Myometrial cell (primary cell): ENCODE results near the gene TSPAN31. TPM values are rescaled to one million over a fixed set of nuclear protein-coding genes. Genes with fewer than 3 reads are reported as not detected.

Experiments
- total RNA-seq: library from RNA; depleted of rRNA; stranded (reverse); fragments of >200 nt; gene quantifications from 2 replicates; pipeline ENCODE4 v1.2.3, GENCODE V29; 2015

The TSPAN31 gene, protein sequence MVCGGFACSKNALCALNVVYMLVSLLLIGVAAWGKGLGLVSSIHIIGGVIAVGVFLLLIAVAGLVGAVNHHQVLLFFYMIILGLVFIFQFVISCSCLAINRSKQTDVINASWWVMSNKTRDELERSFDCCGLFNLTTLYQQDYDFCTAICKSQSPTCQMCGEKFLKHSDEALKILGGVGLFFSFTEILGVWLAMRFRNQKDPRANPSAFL
- total RNA-seq: 80.4 and 86.0 TPM in 2 replicates

DNA sequence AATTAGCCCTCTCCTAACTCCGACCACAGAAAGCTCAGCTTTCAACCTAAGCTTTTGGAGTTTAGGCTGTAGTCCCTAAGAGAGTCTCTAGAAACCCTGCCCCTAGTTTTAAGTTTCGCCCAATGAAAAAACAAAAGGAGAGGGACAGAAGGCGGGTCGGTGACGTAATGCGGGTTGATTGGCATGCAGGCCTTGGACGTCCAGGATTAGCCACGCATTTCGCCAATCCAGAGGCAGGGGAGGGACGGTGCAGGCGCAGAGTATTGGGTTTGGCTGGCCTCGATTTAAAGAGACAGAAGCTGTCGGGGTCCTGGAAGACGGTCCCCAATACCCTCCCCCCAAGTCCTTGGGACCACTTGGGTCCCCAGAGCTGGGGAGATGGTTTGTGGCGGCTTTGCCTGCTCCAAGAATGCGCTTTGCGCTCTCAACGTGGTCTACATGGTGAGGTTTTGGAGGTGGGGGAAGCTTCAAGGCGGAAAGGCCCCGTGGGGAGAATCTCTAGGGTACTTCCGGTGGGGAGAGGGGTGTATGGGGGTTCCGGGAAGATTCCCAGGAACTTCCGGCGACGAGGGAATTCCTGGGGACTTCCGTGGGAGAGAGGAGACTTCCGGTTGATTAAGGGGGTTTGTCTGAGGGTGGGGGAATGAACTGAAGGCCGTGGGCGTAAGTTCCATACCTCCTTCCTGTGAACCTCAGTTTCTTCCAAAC lies at the start of gene TSPAN31:
Gene TSPAN31 (plus strand): TSS at position 263 of the 708 bp plus-strand sequence. CDS start 116 bp downstream, at position 379.

DNA sequence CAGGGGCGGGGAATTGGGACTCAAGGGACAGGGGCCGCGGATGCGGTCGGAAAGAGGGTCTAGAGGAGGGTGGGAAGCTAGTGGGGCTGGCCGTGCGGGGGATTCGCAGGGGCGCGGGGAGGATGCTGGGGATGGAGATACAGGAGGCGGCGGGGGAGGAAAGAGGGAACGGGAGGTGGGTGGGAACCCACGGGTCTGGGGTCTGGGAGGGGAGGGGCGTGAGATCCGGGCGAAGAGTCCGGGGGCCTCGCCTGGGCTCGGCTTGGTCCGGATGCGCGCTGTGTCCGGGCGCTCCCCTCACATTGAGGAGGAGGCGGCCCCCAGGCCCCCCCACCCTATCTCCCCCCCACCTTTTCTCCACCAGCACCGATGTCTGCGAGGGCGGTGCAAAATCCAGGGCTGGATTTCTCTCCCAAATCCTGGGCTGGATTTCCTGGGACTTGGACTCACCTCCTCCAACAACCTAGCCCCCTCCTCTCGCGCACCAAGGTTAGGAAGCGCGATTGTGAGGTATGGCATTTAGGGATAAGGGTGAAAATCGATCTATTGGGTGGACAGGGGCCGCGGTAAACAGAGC lies 6.1 kb upstream of the TSPAN31 start, which contains the start of gene AGAP2:
Gene AGAP2 (minus strand): TSS at position 82 of the 577 bp plus-strand sequence. CDS start 496 bp downstream, outside the sequence.

DNA sequence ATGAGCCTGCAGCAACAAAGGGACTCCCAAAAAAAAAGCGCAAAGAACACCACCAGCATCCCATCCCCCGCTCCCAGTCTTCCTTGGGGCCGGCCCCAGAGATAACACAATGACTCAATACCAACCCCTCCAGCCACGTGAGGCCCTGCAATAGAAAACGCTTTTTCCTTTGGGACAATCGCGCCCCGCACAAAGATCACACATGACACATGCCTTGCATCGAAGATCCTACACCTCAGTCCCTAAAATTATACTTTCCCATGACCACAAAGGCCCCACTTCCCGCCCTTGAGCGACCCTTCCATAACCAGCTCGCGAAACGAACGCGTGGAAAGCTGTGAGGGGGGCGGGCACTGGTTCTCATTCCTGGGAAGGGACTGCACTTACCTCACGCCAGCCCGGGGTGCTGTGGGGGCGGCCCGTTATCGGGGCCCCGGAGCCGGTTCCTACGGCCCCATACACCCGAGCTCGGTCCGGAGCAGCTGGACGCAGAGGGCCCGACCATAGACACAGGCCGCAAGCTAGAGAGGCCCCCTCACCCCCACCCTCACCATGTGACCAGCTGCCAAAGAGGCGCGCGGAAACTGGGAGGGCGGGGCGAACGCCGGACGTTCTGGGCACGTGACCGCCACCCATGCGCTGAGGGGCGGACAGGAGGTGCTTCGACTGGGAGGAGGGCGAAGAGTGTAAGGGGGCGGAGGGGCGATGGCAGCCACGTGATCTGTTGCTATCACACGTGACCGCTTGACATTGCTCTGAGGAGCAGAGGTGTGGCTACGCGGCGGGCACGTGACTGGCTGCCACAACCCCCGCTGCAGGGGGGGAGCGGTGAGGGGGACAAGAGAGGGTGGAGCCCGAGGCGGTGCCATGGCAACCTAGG lies 7.2 kb downstream of the TSPAN31 start, which contains the start of gene CDK4:
Gene CDK4 (minus strand): TSS at position 523 of the 880 bp plus-strand sequence. CDS start 593 bp downstream, outside the sequence.

DNA sequence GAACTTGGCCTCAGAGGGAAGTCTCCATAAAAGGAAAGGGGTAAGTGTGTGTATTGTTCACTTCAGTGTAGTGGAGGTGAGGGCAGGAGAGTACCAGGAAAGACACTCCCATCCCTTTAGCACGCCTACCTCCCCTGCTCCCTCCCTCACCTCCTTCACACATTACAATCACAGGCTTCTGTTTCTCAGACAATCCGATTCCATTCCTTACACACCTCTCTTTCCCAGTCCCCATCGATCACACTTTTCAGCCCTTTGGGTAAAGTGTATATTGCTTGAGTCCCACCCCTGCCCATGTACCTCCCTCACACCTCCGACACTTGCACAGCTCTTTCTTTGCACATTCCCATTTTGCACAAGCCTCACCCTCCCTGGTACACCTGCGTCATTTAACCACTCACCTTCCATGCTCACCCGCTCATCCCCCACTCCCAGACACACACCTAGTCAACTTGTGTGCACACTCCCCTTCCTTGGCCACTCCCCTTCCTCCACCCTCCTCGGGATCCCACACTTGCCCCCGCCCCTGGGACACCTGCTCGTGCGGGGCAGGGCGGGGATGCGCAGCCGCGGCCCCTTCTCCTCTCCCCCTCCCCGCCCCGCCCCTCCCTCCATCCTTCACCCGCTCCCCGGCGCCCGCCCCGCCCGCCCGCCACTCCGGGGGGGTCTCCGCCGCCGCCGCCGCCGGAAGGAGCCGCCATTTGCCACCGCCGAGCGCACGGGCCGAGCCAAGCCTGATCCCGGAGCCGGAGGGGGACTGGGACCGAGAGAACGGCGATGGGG lies 9.8 kb downstream of the TSPAN31 start, which contains the start of gene MARCHF9:
Gene MARCHF9 (plus strand): TSS at position 693 of the 783 bp plus-strand sequence. CDS start 426 bp downstream, outside the sequence.

DNA sequence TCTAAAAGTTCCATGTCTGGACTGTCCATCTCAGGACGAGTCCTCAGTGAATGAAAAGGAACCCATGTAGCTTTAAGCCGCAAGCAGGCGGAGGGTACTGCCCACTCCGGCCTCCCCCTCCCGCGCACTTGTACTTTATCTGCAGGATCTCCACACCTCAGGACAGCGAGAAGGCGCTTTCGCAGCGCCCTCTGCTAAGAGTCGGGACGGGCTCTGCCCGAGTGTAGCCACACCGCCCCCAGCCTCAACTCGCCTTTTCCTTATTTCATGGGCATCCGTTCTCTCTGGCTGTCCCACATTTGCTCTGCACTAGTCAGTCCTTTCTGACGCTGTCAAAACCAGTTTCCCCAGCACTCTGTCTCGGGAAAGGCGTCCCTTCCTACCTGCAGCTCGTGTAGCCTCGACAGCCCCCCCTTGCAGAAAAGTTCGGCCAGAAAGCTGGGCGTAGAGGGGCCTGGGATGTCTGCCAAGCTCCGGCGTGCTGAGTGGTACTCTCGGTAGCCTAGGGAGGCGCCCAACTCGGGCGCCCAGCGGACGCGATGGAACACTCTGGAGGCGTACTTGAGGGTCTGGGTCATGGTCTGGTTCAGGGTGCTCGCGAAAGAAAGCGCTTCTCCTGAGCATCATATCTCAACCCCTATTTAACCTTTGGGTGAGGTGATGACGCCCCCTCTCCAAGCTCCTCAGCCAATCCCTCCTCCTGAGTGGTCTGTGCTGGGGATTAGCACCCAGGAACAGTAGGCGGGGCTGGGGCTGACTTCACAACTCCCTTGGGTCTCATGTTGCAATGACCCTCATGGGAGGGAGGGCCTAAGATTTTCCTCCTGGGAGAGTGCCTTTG lies 21.8 kb downstream of the TSPAN31 start, which contains the start of gene CYP27B1:
Gene CYP27B1 (minus strand): TSS at position 615 of the 841 bp plus-strand sequence. CDS start 37 bp downstream, at position 578.

DNA sequence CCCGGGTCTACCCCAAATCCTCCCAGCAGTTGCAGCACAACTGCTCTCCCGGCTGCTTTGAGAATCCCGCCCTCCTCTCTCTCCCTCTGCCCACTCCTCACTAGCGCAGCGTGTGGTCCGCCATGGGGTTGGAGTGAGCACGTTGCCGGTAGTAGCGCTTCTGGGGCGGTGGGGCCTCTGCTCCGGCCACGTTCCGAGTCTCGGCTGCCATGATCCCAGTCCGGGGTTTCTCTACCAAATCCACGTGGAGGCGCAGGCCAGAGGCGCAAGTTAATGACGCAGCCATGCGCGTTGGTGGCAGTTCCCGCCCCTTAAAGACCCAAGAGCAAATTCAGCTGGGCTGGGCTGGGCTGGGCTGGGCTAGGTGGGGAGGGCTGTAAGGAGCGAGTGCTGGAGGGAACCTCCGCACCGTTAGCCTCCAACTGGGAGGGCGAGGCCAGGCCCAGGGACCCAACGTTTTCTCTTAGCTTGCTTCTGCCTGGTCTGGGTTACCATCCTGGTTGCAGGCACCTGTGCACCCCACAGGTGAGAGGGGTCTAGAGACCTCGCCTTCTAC lies 27.1 kb downstream of the TSPAN31 start, which contains the start of gene METTL1:
Gene METTL1 (minus strand): TSS at position 233 of the 556 bp plus-strand sequence. CDS start 22 bp downstream, at position 211.

DNA sequence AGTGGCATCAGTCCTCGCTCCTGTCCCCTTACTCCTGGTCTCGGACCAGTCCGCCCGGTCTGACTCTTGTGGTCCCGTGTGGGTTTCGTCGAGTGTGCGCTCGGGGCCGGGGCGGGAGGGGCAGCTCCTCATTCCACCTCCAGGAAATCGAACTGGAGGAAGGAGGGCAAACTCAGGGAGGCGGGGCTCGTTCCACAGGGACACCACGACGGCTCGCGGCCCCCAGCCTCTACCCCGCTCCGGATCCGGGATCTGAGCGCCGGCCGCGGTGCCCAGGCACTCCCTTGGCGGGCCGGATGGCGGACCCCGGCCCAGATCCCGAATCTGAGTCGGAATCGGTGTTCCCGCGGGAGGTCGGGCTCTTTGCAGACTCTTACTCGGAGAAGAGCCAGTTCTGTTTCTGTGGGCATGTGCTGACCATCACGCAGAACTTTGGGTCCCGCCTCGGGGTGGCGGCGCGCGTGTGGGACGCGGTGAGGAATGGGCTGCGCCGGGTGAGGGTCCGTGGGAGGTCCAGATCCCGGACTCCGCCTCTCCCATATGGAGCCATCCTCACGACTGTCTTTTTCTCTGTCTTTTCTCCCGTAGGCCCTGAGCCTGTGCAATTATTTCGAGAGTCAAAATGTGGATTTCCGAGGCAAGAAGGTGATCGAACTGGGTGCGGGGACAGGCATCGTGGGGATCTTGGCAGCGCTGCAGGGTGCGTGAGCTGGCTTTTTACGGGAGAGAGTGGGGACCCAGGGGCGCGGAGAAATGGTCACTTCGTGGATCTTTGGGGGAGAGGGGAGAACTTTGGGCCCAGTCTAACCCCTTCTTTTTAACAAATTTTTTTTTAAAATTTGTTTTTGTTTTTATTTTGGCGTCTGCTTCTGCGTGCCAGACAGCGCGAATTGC lies 27.8 kb downstream of the TSPAN31 start, which contains the start of gene EEF1AKMT3:
Gene EEF1AKMT3 (plus strand): TSS at position 186 of the 894 bp plus-strand sequence. CDS start 111 bp downstream, at position 297.

DNA sequence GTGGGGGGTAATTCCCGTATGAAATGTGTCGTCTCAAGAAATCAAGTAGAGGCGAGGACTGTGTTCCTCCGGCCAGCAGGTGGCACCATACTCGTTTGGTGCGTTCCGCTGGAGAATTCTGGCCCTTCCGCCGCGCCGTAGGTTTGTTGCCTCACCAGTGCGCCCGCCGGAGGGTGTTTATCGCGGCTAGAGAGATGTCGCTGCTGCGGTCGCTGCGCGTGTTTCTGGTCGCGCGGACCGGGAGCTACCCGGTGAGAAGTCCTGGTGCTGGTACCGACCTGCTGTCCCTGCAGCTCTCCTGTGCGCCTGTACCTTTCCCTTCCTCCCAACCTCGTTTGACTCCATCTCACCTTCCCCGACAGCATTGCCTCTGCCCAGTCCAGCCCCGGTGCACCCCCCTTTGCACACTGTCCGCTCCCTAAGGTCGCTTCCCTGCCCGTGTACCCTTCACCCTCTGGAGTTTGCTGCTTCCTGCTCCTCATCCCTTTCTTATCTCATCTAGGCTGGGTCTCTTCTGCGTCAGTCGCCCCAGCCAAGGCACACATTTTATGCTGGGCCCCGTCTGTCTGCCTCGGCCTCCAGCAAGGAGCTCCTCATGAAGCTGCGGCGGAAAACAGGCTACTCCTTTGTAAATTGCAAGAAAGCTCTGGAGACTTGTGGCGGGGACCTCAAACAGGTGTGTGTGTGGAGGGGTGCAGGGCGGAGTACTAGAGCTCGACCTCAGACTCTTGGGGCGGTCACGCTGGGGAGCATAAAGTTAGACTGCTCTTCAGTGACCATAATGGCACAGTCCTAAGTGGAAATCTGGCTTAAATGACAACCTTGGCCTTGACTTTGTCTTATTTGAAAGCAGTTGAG lies 38.0 kb downstream of the TSPAN31 start, which contains the start of gene TSFM:
Gene TSFM (plus strand): TSS at position 180 of the 858 bp plus-strand sequence. CDS start 15 bp downstream, at position 195.

Other genes with a start within 250 kb of the TSPAN31 start
- 32.9 and 42.7 TPM in 2 replicates for gene DDIT3, start 224.5 kb upstream of the TSPAN31 start, total RNA-seq
- gene MBD6, start 222.2 kb upstream of the TSPAN31 start, total RNA-seq: 5.8 and 7.5 TPM in 2 replicates
- 175 and 242 TPM in 2 replicates for gene DCTN2, start 197.8 kb upstream of the TSPAN31 start, total RNA-seq
- 0.29 and 0.89 TPM in 2 replicates for gene KIF5A, start 195.0 kb upstream of the TSPAN31 start, total RNA-seq
- gene PIP4K2C, start 153.8 kb upstream of the TSPAN31 start, total RNA-seq: 19.8 and 32.0 TPM in 2 replicates
- 29.4 and 33.7 TPM in 2 replicates for gene DTX3, start 140.2 kb upstream of the TSPAN31 start, total RNA-seq
- 42.4 and 51.6 TPM in 2 replicates for gene ARHGEF25, start 133.6 kb upstream of the TSPAN31 start, total RNA-seq
- gene B4GALNT1, start 111.8 kb upstream of the TSPAN31 start, total RNA-seq: 1.9 and 8.4 TPM in 2 replicates
- 207 and 276 TPM in 2 replicates for gene OS9, start 50.9 kb upstream of the TSPAN31 start, total RNA-seq
- gene AGAP2, start 6.3 kb upstream of the TSPAN31 start, total RNA-seq: under 0.01 TPM in 1 of 2 replicates, not detected in the other
- 137 and 172 TPM in 2 replicates for gene CDK4, start 7.3 kb downstream of the TSPAN31 start, total RNA-seq
- 0.71 and 3.7 TPM in 2 replicates for gene MARCHF9, start 10.1 kb downstream of the TSPAN31 start, total RNA-seq
- 1.4 TPM in 1 of 2 replicates, not detected in the other for gene CYP27B1, start 22.0 kb downstream of the TSPAN31 start, total RNA-seq
- gene METTL1, start 27.1 kb downstream of the TSPAN31 start, total RNA-seq: 11.7 and 19.0 TPM in 2 replicates
- gene EEF1AKMT3, start 27.6 kb downstream of the TSPAN31 start, total RNA-seq: 4.6 and 9.7 TPM in 2 replicates
- 28.0 and 42.9 TPM in 2 replicates for gene TSFM, start 37.7 kb downstream of the TSPAN31 start, total RNA-seq
- gene AVIL, start 73.7 kb downstream of the TSPAN31 start, total RNA-seq: 1.1 and 3.7 TPM in 2 replicates
- 115 and 118 TPM in 2 replicates for gene CTDSP2, start 101.7 kb downstream of the TSPAN31 start, total RNA-seq
- 11.9 and 18.5 TPM in 2 replicates for gene ATP23, start 196.5 kb downstream of the TSPAN31 start, total RNA-seq